ENCODE data around the gene B3GALT4.

GRCh38 chr6:33237741-33238140 is 39.2 kb upstream of the B3GALT4 start:
- no peak for TF ChIP-seq FOXK2 (IDR thresholded peaks at IDR 0.05)
- TF ChIP-seq PKNOX1 (IDR thresholded peaks at IDR 0.05) = no peak
- no peak for TF ChIP-seq LEF1 (IDR thresholded peaks at IDR 0.05; ENCODE audit: borderline replicate concordance)
- no peak for TF ChIP-seq SUZ12 (IDR thresholded peaks at IDR 0.05)
- TF ChIP-seq FOXA1 (IDR thresholded peaks at IDR 0.05) = no peak
- no peak for TF ChIP-seq FOXM1 (IDR thresholded peaks at IDR 0.05; ENCODE audit: borderline replicate concordance)
- TF ChIP-seq NFRKB (IDR thresholded peaks at IDR 0.05) = no peak
- TF ChIP-seq L3MBTL2 (conservative IDR thresholded peaks at IDR 0.05) = no peak
- no peak for TF ChIP-seq BHLHE40 (IDR thresholded peaks at IDR 0.05; ENCODE audit: borderline replicate concordance)
- TF ChIP-seq SP1 (IDR thresholded peaks at IDR 0.05) = no peak
- no peak for TF ChIP-seq HDGF (IDR thresholded peaks at IDR 0.05; ENCODE audit: borderline replicate concordance)
- no peak for TF ChIP-seq ELF4 (IDR thresholded peaks at IDR 0.05)
- no peak for TF ChIP-seq TARDBP (IDR thresholded peaks at IDR 0.05)

Data from HEK293T (cell line).